Measurements from ENCODE around the gene SMIM20.
A peak's percentile ranks its signal among the peaks of the same experiment; 100 is the strongest.
"Not testable (repeated sequence)": the region's sequence is repeated elsewhere in the genome, so short reads cannot be mapped to it uniquely, and the experiment has no call there.

The SMIM20 gene

DNA sequence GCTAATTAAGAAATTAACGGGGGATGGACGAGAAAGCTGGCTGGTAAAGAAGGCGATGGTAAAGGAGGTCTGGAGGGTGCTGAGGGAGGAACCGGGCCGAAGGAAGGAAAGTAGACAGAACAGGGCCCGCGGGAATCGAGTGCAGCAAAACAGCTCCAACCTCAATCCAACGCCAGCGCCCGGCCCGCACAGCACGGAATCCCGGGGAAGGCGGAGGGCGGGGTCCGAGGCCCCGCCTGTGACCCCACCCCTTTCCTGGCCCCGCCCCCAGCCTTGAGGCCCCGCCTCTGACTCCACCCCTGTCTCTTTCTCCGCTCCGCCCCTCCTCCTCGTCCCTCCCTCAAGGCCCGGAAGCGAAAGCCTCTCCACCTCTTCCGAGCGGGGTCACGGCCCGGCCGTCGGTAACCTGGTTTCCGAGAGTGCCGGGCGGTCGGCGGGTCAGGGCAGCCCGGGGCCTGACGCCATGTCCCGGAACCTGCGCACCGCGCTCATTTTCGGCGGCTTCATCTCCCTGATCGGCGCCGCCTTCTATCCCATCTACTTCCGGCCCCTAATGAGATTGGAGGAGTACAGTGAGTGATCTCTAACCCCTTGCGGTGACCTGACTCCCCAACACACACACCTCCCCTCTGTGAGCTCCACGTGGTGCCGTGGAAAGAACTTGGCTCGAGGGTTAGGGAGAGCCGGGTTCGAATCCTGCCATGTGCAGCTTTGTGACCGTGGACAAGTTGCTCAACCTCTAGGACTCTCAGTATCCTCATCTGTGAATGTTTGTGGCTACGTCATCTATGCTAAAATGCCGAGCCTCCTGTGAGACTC lies at the start of gene SMIM20:
Gene SMIM20 (plus strand): TSS at position 370 of the 819 bp plus-strand sequence. CDS start 94 bp downstream, at position 464.
- peak; percentile 84 for DNase-seq (ENCODE audit: low spot score)

DNA sequence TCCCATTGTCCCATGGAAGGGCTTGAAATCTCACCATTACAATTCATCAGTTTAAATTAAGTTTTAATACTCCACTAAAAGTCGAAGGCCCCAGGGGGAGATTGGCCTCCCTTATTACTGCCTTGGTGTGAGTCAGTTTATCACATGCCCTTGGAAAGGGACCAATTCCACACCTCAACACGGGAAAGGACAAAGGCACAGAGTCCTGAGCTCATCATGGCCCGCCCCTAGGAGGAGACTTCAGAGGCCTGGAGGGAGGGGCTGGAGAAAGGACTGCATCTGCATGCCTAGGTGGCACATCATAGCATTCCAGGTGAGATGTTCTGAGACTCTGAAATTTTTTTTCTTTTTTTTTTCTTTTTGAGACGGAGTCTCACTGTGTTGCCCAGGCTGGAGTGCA lies 48.4 kb upstream of the SMIM20 start:
- peak; percentile 73 for DNase-seq (ENCODE audit: low spot score)

DNA sequence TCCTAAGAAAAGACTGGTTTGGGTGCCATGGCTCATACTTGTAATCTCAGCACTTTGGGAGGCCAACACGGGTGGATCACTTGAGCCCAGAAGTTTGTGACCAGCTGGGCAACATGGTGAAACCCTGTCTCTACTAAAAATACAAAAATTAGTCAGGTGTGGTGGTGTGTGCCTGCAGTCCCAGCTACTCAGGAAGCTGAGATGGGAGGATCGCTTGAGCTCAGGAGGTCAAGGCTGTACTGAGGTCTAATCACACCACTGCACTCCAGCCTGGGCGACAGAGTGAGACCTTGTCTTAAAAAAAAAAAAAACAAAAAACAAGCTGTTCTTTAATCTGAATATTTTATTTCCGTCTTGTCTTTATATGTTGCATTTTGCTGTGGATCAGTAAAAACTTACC lies 47.6 kb upstream of the SMIM20 start:
- DNase-seq (ENCODE audit: low spot score): not testable (repeated sequence)

DNA sequence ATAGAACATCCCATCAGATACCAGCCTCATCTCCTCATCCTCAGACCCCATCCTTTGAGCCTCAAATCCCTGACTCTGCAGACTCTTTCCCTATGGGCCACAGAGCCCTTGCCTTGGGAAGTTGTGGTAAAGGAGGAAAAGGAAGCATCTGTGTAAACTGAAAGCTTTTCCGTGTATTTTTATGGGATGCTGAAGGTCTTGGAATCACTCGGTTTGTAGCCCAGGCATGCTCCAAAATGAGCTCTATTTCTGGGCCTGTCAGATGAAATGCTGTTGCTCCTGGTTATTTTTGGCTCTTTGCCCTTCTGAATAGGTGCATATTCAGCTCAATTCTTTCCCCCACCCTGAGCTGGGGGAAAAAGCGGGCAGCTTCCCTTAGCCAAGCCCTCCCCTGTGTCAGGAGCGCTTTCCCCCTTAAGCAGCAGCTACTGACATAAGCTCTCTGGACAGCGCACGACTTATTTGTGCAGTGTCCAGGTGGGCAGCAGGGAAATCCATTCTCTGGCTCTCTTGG lies 46.2 kb upstream of the SMIM20 start:
- no peak for DNase-seq (ENCODE audit: low spot score)

DNA sequence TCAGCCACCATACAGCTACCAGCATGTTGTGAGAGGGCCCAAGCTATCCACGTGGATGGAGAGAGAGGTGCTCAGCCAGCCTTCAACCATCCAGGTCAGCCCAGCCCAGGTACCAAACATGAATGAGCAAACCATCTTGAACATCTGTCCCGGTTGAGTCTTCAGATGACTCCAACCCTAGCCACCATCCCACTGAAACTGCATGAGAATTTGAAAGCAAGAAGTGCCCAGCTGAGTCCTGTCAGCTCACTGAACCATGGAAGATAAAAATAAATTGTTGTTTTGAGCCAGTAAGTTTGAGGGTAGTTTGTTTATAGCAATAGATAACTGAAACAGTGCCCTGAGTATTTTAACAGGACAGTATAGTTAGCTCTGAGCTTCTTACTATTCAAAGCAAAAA lies 43.9 kb upstream of the SMIM20 start:
- no peak for DNase-seq (ENCODE audit: low spot score)

DNA sequence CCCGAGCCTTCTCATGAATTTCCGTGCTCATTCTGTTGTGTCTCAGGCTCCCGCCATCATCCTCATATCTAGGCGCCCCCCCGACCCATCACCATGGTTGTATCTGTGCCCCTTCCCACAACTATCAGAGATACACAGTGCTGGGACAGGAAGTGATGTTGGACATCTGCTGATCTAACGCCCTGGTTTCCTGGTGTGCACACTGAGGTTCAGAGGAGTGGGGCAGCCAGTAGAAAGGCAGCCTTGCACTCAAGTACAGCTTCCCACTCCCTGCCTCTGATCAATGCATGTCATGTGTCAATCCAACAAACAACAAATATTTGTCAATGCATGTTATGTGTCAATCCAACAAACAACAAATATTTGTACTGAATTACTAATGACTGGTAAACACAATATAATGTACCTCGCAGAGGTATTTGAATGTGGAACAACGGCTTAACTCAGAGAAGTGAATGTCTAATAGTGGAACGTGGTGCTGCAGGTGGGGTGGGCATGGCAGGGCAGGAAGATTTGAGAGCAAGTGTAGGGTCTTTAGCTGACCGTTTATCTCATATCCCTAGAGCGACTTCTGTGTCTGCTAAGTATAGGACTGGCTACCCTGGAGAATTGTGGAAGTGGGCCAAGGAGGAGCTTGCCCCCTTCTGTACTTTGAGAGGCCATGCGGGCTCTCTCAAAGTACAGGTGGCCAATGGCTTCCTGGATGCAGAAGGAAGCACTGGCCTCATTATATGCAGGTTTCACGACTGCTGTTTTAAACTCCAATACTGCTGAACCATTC lies 41.0 kb upstream of the SMIM20 start:
- DNase-seq (ENCODE audit: low spot score): no peak

DNA sequence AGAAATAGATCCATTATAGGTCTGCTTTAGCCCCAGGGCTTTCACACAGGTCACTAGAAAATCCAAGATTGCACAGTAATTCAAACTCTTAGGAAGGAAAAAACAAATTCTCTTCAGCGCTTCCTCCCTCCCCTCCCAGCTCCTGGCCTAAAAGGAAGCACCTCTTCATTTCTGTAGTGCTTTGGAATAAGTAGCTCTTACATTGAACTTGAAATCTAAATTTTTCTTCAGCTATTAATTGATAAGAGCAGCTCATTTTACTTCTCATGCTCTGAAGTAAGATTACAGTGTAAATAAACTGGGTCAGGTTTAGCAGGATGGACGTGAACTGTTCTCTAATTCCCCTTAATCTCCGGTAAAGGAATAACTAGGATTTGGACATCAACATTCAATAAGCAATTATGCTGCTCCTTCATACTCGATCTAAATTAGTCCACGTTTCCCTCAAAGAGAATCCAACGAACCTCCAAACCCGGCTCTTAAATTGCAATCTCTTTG lies 40.3 kb upstream of the SMIM20 start:
- DNase-seq (ENCODE audit: low spot score): no peak

DNA sequence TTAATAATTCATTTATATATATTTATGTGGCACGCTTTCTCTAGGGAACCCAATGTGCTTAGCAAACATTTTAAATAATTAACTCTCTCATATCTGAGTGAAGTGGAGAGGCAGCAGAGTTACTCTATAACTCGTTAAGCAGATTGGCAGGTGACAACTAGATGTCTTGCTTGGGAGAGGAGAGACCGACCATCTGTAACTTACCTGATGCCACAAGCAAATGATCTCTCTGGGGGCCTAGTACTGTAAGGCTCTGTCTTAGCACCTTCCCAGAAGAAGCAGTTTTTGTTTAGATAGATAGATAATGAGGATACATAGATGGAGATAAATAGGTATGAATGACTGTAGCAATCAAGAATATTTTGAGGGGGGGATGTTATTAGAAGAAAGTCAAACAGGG lies 39.4 kb upstream of the SMIM20 start:
- no peak for DNase-seq (ENCODE audit: low spot score)

DNA sequence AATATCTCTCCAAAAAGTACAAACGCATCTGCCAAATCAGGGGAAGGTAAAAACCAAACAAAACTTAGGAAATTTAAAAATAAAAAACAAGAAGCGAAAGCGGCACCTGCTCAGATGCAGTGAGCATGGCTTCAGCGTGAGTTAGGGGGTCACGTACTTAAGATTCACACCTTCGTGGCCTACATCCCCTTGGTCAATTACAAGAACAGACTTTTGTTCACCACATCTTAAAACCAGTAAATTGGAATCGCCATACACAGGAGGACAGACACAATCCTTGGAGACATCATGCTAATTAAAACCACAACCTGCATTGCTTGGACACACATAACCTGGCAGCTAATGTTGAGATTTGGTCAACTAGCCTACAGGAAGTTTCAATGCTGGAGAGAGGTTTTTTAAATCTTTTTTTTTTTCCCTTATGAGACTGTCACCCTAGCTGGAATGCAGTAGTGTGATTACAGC lies 38.7 kb upstream of the SMIM20 start:
- DNase-seq (ENCODE audit: low spot score): no peak

DNA sequence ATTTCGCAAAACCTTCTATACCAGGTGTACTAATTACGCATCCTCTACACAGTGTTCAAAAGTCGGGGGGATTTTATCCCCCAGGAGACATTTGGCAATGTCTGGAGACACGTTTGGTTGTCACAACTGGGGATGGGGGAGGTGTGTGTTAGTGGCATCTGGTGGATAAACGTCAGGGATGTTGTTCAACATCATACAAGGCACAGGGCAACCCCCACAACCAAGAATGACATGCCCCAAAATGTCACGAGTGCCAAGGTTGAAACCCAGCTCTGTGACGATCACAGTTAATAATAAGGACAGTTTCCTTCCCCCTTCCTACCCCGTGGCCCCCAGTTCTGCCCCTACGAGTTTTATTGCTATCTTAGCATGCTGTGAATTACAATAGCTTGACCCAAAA lies 35.3 kb upstream of the SMIM20 start:
- no peak for DNase-seq (ENCODE audit: low spot score)

DNA sequence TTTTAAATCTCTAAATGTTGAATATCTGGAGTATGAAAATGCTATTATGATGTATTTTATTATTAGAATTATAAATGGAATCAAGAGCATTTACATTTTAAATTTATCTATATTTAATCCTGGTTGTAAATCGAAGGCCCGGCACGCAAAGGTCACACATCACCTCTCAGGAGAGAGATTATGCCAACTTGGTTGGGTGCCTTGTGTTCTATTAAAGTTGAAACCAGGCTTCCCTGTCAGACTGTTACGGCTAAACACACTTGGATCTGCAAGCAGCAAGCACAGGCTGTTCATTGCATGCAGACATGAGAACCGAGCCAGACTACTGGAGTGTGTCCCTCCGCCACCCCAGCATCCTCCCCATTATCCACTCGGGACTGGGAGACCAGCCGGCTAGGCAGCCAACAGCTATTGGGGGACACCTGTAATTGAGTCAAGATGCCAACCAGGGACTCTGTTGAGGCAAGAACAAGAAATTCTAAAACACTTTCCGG lies 34.9 kb upstream of the SMIM20 start:
- DNase-seq (ENCODE audit: low spot score): no peak

DNA sequence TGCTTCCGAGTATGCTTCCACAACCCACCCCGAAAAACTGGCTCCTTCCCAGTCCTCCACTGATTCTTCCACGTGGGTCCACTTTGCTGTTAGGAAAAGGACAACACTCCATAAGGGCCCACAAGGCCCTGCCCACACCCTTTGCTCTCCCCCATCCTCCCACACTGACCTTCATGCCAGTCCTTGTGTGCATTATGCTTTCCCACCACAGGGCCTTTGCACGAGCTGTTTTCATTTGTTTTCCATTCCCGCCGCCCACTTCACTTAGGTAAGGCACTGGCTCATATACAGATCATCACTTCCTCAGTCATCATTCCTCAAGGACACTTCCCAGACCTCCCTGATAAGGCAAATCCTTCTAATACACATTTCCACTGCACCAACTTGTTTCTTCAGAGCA lies 34.4 kb upstream of the SMIM20 start:
- no peak for DNase-seq (ENCODE audit: low spot score)

DNA sequence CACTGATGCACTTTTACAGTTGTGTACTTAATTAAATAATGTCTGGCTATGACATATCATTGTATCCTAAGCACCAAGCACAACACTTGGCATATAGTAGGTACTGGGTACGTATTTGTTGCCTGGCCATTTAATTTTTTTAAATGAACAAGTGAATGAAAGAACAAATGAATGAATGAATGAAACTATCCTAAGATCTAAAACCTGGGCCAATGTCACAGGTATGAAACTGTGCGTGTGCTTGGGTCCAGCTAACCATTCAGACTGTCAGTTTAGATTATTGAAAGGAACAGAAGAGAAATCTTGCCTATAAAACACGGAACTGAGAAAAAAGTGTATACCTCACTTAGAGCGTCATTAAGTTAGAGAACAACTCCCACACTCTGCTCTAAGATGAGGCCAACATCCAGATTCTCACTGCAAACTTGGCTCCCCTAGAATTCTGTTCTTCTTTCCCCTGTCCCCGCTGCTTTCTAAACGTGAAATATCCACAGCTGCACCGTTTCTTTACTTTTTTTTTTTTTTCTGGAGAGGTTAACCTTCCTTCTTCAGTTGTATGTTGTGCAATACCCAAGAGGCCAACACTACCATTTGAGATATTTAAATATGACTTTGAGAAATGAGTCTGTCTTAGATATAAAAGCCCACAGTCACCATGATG lies 33.9 kb upstream of the SMIM20 start:
- no peak for DNase-seq (ENCODE audit: low spot score)

DNA sequence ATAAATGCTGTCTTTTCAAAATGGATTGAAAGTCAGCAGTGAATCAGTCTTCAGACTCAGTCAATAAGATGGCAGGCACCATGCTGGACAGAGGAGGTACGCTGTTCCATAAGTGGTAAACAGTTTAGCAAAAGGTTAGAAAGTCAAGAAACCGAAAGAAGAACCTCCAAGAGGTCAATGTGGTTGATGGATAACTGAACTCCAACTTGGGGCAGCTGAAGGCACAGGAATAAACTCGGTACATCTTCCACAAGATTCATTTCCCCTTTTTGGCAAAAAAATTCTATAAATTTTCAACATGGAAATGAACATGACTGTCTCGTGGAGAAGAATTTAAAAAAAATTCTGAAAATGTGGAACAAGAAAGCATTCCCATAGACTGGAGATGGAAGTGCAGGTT lies 32.8 kb upstream of the SMIM20 start:
- DNase-seq (ENCODE audit: low spot score): no peak

DNA sequence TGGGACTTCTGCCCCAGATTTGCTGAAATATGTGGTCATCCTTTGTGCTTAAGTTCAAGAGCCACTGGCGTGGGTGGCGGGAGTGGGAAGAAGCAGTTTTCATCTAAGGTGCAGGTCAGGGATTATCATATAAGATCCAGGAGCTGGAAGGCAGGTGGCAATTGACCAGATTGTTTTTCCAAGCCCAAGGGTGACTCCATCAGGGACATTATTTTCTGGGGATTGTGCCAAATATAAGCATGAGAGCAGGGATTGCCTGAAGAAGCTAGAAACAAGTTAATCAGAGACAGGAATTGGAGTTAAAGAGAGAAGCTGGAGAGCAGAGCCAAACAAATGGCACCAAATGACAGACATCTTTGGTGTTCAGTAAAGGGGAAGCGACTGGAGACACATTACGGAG lies 31.8 kb upstream of the SMIM20 start:
- DNase-seq (ENCODE audit: low spot score): no peak

DNA sequence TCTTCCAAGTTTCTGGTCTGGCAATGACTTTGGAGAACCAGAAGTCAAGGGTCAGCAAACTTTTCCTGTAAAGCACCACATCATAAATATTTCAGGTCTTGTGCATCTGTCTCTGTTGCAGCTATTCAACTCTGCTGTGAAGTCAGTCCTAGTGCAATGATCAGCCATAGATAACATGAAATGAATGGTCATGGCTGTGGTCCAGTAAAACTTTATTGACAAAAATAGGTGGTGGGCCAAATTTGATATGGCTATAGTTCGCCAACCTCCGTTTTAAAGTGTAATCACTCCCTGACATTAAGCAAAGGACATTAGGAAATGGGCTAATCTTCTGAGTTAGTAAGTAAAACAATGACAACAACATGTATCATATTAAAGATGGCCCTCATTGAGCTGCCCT lies 30.5 kb upstream of the SMIM20 start:
- DNase-seq (ENCODE audit: low spot score): no peak

DNA sequence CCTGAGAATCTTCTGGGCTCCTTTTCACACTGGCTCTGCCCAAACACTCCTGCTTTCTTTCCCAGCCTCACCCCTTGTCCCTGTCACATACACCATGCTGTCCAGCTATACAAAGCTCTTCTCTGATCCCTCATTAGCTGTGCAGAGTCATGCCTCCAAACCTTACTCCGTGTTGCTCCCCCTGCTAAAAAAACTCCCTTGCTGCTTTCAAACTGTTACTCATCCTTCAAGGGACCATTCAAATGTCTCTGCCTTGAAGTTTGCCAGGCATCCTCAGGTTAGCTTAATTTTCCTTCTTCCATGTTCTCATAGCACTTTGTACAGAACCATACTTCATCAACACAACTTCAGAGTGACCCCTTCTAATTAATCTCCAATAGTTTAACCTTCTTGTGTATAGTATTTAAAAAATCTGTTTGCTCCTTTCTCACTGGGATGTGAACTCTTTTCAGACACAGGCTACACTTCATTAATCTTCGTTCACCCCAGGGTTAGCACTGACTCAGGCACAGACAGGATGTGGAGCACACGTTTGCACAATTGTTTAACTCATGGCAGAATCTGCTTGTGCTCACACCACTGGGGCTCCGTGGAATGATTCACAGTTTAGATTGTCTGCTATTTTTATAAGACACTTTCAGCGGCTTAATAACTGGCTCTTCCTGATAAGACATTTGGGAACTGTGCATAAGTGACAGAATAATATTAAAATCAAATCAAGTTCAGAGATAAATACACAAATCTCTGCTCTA lies 29.8 kb upstream of the SMIM20 start:
- DNase-seq (ENCODE audit: low spot score): no peak

DNA sequence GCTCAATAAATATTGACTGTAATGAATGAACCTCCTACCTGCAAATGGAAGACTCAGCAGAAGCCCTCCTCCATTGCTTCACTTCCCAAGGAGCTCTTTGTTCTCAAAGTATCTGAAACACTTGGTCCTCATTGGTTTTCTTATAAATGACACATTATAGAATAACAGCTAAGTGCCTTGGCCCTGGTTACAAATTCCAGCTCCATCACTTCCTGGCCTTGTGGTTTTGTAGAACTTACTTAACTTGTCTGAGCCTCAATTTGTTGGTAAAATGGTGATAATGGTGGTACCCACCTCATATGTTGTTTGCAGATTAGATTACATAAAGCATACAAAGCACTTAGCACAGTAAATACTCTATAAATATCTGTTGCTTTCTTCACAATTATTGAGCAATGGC lies 25.2 kb upstream of the SMIM20 start:
- no peak for DNase-seq (ENCODE audit: low spot score)

DNA sequence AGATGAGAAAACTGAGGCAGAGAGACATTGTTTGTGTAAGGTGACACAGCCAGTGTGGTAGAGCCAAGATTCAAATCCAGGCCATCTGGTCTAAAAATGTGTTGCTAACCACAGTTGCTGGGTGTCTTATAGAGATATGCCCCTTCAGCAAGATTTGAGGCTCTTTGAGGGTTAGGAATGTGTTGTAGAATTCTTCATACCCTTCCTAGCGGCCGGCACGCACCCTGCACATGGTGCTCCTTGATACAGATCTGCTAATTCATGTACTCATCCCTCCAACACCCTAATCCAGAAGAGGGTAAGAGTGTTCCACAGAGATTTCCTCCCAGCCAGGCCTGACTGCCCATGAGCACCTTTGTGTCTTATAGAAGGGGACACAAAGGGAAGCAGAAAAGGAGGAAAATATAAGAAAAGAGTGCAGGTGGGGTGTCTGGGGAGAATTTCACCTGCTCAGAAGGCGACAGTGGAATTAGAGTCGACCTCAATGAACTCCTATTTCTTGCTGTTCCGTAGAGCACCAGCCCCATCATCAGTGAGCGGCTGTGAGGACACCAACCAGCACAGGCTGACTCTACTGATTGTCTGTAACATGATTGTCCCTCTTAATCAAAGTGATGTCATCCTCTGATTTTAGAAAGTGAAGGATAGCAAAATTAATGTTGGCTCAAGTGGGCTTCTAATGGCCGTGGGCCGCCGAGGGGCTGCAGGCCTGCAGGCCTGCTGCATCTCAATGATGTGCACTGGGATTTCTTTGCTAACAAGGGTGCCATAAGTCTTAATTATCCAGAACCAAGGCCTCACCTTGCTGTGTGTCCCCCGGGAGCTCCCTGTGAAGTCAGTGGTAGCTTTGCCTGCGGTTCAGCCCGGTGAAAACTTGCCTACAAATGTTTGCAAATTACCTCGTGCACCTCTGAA lies 24.2 kb upstream of the SMIM20 start:
- DNase-seq (ENCODE audit: low spot score): no peak
